GM18507 (cell line): Measurements from ENCODE around the gene TENT4B.

Source experiments
- DNase-seq: peaks from one replicate; pipeline ENCODE4 v3.0.0; 2011; ENCODE audit warnings: low read depth; ENCODE audit not compliant: insufficient read length; ENCODE audit errors: extremely low spot score
- FAIRE-seq: peaks from 2 replicates; lab custom pipeline; 2011; peaks lifted over from hg19 to GRCh38; lab: Jason Lieb, UNC

The TENT4B gene

DNA sequence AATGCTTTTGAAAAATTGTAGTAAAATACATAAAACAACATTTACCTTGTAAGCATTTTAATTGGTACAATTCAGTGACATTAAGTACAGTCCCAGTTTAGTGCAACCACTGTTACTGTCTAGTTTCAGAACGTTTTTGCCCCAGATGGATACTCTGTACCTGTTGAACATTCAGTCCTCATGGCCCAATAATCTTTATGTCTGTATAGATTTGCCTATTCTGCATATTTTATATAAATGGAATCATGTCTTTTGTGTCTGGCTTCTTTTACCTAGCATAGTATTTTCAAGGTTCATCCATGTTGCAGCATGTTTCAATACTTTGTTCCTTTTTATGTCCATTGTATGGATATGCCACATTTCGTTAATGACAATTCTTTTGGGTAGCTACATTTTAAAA, 37.2 kb downstream of the TENT4B start:
- DNase-seq (no peak), FAIRE-seq (peak; percentile 33)

DNA sequence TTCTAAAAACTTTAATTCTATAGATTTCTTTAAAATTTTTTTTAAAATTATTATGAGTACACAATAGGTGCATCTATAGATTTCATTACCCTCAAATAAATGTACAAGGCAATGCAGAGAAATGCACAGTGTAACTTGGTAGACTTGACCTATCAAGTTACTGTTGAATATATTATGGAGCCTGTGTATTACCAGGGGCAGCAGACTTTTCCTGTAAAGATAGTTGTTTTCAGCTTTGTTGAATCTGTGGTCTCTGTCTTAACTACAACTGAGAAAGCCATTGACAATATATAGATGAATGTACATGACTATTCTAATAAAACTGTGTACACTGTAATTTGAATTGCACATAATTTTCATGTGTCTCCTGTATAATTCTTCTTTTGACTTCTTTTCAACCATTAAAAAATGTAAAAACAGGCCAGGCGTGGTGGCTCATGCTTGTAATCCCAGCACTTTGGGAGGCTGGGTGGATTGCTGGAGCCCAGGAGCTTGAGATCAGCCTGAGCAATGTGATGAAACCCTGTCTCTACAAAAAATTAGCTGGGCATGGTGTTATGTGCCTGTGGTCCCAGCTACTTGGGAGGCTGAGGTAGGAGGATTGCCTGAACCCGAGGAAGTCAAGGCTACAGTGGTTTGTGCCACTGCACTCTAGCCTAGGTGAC, 39.4 kb downstream of the TENT4B start:
- DNase-seq (no peak), FAIRE-seq (no peak)

DNA sequence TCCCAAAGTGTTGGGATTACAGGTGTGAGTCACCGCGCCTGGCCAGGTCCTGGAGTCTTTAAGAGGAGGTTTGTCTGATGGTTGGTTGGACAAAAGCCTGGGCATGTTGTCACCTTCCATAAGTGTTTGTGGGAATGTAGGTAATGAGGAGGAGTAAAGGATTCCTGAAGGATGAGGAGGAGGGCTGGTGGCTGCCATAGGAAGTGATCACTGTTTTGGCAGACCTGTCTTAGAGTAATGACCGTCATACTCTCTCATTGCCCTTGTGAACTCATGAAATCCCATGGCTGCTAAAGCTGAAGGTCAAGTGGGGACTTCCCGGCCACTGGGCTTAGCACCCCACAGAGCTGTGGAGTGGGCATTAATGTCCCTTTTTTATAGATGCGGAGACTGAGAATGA, 40.5 kb downstream of the TENT4B start:
- FAIRE-seq: no peak
- no peak for DNase-seq

DNA sequence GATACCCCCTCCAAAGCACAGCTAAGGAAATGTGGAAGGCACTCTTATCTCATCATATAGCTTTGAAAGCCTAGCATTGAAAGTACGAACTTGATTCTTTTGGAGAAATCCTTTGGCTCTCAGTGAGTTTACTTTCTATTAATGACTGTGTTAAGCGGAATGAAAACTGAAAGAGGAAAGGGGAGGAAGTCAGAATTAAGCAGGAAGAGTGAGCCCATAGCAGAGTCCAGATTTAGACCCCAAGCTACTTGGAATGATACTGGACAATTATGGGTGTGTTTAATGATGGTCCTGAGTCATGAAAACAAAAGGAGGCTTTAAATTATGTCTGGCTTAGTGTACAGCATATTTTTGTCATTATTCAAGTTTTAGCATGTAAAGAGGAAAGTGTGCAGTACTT, 42.2 kb downstream of the TENT4B start:
- DNase-seq (no peak), FAIRE-seq (peak; percentile 55)

DNA sequence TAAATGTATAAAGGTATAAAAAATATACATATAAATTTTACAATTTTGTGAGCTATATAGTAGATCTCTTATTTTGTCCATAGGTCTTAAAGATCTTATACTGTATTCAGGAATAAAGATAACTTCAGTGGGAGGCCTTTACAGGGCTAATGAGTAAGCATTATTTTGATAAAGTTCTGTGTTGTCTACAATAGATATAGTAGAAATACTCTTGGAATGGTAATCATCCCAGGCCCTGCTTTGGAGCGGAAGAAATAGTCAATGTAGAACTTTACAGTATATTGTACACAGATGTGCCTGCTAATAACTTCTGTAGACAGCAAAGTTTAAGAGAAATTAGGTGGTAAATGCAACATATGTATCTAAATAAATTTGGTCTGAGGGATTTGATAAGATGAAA, 42.6 kb downstream of the TENT4B start:
- DNase-seq (no peak), FAIRE-seq (no peak)

DNA sequence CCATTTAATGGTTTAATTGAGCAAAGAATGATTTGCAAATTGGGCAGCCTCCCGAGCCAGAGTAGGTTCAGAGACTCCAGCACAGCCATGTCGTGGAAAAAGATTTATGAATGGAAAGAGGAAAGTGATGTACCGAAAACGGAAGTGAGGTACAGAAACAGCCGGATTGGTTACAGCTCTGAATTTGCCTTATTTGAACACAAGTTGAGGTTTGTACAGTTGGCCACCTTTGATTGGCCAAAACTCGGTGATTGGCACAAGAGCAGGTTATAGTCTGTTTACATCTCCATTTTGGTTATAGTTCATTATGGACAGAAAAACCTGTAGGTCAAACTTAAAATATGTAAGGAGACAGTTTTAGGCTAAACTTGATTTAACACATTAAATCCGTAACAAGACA, 44.5 kb downstream of the TENT4B start:
- FAIRE-seq: peak; percentile 73

DNA sequence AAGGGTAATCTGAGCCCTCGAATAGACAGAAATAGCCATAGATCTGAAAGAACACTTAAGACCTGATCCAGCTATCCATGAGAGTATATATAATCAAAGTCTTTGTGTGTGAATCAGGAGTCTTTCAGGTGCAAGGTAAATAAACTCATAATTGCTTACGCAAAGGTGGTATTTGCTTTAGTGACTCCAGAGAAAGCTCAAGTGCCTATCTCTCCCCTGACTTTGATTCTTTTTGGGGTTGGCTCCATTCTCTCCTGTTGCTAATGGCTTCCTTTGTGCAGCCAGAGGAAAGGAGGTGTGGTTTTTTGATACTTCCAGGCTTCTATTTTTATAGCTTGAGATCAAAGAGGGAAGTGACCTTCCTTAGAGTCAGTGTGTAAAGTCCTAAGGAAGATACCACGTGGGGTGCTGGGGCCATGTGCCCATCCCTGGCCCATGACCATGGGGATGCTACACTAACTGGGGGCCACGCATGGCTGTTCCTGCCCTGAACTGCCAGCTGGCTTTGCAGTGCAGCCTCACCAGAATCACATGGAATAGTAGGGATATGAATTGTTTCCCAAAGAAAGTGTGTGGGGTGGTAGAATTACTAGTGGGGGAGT, 45.8 kb downstream of the TENT4B start:
- FAIRE-seq: no peak
- no peak for DNase-seq

More for the DNA sequence above, 44.5 kb downstream of the TENT4B start:
- no peak for DNase-seq

DNA sequence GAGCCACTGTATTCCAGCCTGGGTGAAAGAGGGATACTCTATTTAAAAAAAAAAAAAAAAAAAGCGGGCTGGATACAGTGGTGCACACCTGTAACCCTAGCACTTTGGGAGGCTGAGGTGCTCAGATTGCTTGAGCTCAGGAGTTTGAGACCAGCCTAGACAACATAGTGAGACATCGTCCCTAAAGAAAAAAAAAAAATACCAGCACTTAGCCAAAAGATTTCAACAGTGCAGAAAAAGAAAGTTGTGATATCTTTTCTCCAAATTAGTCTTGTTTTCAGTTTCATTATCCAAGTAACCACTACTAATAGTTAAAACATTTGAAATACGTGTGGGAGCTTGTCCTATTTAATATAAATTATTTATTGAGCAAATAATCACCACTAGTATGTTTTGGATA, 48.7 kb downstream of the TENT4B start:
- no peak for FAIRE-seq
- no peak for DNase-seq

DNA sequence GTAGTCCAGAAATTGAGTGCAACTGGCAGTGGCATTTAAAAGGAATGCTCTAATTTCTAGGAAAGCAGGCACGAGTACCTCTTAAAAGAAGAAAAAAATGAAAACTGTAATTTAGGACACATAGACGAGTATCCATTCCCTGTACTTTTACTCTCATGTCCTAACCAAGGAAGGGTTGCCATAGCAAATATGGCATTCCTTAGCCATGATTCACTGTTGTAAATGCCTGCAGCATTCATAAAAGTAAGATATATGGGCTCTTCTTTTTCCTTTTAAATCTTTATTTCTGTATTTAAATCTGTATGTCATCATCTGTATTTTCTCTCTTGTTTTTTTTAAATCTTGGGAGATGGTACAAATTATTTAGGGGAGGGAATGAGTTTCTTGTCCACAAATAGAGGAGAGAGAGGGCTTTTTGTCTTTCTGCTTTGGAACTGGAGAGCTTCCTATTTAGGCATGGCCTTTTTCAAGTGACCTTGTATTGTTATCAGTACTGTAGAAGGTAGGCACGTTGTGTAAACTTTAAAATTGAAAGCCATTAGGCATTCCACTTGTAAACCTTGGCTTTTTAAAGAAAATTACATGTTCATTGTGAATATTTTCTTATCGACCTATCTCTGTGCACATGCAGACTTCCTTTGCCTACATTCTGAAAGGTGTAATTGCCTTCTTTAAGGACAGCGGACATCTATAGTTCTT, 50.0 kb downstream of the TENT4B start:
- DNase-seq (no peak), FAIRE-seq (no peak)

DNA sequence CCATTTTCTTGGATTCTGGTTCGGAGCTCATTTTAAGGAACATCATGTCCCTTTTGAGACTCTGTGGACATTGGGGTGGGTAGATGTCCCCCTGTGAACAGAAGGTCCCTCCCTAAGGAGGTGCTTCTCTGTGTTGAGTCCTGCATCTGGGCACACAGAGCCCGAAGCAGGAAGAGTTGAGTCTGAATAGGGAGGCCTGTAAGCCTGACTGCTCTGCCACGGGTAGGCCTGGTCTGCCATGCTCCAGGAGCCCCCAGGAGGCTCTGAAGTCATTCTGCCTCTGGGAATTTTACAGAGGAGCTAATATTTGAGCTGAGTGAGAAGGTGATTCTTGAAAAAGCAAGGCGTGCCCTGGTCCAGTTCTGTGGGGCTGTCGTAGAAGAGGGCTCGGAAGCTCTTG, 50.6 kb downstream of the TENT4B start:
- DNase-seq: no peak

DNA sequence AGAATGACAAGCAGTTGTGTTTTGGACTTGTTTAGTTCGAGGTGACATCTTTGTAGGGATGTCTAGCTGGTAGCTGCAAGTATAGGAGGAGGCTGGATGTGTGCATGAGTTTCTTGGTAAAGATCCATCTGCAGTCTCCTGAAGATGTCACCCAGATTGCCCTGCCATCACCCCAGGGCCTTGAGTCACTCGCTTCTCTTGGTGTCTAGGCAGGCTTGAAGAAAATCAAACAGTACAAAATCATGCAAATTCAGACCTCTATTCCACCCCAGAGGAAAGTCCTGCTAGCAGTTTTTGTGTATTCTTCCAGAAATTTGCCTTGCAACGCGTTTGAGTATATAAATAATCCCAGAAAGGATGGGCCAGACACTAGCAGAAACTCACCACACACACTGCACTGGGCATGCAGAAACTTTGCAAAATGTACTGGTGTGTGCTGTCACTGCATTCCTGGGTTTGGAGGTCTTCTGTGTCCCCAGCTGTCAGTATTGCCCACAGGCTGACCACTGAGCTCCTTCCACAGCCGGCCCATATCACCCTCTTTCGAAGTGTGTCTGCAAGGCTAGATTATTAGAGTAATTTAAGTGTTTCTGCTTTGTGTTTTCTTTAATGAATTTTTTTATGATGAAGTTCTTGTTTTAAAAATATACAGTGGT, 51.5 kb downstream of the TENT4B start:
- no peak for FAIRE-seq
- DNase-seq: no peak

More for the DNA sequence above, 50.6 kb downstream of the TENT4B start:
- no peak for FAIRE-seq

DNA sequence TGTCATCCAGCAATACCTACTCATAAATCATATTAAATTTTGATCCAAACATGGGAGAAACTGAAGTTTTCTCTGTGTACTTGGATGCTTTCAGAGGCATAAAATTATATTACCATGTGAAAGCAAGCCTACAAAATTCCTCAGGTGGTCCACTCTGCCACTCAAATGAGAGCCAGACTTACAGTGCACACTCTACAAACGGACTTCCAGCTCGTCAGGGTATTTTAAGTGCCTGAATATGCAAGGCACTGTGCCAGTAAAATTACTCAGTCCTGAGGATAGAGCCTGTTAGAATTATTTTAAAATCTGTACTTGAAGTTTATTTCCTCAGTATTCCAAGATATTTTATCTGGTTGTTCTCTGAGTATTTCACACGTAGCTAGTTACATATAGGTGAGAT, 54.5 kb downstream of the TENT4B start:
- DNase-seq: no peak
- no peak for FAIRE-seq

DNA sequence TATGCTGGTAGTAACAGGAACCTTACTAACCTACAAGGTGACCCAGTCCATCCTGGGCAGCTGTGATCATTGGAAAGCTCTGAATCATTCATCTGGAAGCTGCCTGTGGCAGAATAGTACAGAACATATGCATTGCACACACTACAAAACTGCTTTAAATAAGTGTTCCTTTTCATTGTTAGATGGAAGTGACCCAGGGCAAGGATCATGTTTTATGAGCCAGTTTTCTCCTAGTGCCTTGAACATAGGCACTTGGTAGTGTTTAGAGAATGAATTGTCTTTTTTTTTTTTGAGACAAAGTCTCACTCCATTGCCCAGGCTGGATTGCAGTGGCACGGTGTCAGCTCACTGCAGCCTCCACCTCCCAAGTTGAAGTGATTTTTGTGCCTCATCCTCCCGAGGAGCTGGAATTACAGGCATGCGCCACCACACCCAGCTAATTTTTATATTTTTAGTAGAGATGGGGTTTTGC, 55.4 kb downstream of the TENT4B start:
- no peak for DNase-seq
- no peak for FAIRE-seq

DNA sequence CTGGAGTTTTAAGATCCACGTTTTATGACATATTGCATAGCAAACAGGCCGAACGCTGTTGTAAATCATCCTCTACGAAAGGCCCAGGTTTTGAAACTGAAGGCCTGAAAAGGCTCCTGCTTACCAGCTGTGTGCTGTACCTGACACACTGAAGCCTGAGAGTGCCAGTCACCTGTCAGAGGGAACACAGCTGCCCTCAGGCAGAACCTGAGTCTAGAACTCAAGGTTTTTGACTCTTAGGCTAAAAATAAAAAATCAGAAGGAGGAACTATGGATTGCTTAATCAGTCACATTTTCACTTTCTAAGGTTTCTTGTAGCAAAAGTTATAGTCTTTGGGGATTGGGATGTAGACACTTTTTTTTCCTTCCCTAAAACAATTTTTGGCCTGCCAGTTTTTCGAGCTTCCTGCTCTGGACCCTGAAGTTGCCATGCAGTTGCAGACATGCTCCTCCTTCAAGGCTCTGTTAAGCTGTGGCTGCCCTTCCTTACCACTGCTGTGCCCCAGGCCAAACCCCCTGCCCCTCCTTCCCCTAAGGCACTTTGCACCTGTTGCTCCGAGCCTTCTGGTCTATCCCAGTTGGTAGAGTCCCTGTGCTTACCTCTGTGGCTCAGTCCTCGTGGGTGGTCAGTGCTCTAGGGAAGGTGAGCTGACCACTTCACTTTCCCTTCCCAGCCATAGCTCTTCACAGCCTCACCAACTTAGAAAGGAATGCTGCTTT, 56.6 kb downstream of the TENT4B start:
- DNase-seq (no peak), FAIRE-seq (no peak)

DNA sequence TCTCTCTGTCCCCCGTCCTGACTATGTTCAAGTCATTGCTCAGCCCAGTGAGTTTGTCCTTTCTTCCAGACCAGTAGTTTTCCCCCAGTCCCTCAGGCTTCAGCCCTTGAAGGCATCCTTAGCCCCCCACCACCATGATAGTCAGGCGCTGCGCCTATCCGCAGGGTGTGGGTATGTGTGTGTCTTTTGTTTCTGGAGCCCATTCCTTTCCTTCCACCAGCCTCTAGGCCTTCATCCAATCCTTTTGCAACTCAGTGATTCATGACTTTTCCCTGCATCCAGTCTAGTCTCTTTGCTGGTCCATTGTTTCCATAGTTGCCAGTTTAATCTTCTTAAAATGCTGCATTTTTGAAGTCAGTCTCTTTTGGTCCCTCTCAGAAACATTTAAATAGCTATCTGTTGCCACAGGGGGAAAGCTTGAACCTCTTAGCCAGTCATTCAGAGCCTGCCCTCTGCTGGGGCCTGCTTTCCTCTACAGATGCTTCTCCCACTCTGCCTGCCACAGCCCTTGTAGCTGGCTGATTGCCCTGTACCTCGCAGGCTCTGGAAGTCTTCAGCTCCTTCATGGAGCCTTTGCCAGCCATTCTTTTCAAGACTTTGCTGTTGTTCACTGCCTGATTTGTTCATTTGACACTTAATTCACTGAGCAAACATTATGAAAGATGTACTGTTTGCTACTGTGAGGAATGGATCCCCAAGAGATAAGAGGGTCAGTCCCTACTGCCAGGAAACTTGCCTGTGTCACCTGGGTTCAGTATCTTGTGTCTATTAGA, 57.3 kb downstream of the TENT4B start:
- peak; percentile 23 for DNase-seq
- FAIRE-seq: peak; percentile 81

DNA sequence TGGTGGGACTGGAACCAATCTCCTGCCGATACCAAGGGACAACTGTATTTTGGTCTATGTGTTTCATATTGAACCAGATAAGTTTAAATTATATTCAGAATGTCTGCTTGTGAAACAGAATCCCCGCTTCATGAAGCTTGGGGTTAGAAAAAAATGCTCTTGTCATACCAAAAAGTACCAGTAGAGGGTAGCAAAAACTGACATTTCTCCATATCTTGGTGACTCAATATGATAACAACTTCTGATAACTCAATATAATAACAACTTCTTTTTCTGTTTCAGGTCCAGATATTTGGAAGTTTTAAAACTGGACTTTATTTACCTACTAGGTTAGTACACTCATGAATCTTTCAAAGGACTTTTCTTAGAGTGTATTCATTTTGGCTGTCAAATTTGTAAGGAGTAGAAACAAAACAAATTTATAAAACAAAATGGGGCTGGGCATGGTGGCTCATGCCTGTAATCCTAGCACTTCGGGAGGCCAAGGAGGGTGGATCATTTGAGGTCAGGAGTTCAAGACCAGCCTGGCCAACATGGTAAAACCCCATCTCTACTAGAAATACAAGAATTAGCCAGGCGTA, 60.9 kb downstream of the TENT4B start:
- FAIRE-seq (peak; percentile 79), DNase-seq (peak; percentile 22)

DNA sequence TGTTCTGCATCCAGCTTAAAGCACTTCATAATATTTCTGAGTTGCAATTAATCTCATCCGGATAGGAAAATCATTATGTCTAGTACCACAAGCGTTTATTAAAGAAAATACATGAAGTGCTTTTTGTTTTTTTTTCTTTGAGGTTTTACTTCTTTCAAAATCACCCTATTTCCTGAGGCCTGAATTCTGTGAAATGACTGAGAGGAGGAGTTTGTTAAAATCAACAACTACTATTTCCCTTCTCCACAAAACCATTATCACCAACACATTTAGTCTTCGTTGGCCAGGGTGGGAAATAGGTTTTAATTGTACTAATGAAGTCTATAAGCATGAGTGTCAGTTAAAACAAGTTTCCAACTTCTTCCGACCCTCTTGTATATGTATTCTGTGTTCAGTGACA, 62.6 kb downstream of the TENT4B start:
- DNase-seq (no peak), FAIRE-seq (no peak)

DNA sequence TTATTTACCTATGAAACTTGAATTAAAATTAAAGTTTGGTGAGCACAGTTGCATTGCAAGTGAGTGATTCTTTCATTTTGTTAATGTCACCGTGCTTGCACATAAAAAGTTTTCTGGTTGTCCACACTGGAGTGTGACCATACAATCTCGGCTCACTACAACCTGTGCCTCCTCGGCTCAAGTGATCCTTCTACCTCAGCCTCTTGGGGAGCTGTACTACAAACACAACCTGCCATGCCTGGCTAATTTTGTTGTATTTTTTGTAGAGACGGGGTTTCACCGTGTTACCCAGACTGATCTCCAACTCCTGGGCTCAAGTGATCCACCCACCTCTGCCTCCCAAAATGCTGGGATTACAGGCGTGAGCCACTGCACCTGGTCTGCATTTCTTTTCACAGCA, 63.1 kb downstream of the TENT4B start:
- DNase-seq: no peak
- no peak for FAIRE-seq
